RWPE1 (cell line): ENCODE data around the gene SERPINB8.

Source experiments
- CTCF ChIA-PET: fragments of 350-600 bp; sonication (Branson Sonifier 250); formaldehyde crosslinking; extraction: SDS; loops from one replicate; lab custom pipeline; 2021; lab: Yijun Ruan, JAX
- POLR2A ChIA-PET: fragments of 400-600 bp; formaldehyde crosslinking; extraction: SDS; loops from one replicate; lab custom pipeline; 2020; ENCODE audit warnings: antibody characterized with exemption; ENCODE audit not compliant: low non-redundant PET; lab: Yijun Ruan, JAX
- DNase-seq: peaks from one replicate; pipeline ENCODE4 v3.0.0; 2012; ENCODE audit warnings: low spot score
- H3K27ac ChIP-seq: fragments of 450-650 bp; 2 replicates; pipeline ENCODE4 v1.5.1; 2017
- TF ChIP-seq, protein P1 (sequence below): fragments of 450-650 bp; conservative IDR thresholded peaks from 2 replicates; pipeline ENCODE4 v1.5.1; 2017; ENCODE audit warnings: low read depth, mild to moderate bottlenecking

Gene SERPINB8

DNA sequence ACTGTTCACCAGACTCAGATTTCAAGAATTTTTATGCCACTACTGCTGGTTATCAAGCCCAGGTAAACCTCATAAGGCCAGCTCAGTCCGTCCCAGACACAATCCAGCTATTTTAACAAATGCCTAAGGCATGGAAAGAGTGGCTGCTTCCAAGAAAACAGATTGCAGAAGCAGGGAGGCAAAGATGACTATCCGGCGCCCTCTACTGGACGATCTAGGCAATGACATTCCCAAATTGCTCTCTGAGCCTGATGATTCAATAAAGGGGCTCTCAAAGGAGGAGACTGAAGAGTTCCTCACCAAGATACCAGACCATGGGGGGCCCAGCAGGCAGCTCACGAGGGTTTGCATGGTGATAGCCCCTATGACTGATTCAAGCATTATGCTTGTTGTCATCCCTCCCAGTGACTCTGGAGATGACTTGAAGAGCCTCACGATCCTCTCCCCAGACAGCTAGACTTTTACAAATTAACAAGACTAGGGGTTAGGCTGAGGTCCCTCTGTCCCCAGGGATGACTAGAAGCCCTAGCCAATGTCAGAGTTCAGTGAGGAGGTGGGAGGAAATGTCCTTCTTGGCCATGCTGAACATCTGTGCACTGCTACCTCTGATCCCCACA, 25.0 kb downstream of the SERPINB8 start:
- TF ChIP-seq, protein P1, sequence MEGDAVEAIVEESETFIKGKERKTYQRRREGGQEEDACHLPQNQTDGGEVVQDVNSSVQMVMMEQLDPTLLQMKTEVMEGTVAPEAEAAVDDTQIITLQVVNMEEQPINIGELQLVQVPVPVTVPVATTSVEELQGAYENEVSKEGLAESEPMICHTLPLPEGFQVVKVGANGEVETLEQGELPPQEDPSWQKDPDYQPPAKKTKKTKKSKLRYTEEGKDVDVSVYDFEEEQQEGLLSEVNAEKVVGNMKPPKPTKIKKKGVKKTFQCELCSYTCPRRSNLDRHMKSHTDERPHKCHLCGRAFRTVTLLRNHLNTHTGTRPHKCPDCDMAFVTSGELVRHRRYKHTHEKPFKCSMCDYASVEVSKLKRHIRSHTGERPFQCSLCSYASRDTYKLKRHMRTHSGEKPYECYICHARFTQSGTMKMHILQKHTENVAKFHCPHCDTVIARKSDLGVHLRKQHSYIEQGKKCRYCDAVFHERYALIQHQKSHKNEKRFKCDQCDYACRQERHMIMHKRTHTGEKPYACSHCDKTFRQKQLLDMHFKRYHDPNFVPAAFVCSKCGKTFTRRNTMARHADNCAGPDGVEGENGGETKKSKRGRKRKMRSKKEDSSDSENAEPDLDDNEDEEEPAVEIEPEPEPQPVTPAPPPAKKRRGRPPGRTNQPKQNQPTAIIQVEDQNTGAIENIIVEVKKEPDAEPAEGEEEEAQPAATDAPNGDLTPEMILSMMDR = peak; percentile 83
- ChIA-PET POLR2A (no interaction called here), CTCF (interaction anchor here (0.6 to 1.2 kb wide), 4 partner anchors 17 to 1525 kb away, joined by 3 to 4 read pairs (median 3); partner anchors contain the start of gene HMSD)
- DNase-seq = peak; percentile 39
- no peak overlapping the region for H3K27ac ChIP-seq

DNA sequence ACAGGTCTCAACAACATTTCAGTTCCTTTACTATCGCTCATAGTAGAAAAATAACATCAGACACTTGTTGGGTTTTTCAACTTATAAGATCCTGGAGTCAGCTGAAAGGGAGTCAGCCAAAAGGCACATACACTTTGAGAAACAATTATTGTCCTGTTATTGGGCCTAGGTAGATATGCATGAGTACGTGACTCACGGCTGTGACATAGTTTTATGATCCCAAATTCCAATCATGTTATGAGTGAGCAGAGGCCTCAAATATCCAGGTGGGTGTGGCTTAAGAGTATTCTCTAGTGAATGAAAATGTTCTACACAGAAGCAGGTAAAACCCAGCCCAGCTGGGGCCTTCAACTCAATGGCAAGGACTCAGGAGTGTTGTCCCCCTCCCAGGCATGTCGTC, 27.2 kb downstream of the SERPINB8 start:
- peak; percentile 30 for DNase-seq
- ChIA-PET POLR2A (no interaction called here), CTCF (interaction anchor here (0.5 kb wide), 1 partner anchor 21 kb away, joined by 3 read pairs; no protein-coding TSS in a partner anchor)
- no peak overlapping the region for H3K27ac ChIP-seq
- TF ChIP-seq, protein P1 = no peak

DNA sequence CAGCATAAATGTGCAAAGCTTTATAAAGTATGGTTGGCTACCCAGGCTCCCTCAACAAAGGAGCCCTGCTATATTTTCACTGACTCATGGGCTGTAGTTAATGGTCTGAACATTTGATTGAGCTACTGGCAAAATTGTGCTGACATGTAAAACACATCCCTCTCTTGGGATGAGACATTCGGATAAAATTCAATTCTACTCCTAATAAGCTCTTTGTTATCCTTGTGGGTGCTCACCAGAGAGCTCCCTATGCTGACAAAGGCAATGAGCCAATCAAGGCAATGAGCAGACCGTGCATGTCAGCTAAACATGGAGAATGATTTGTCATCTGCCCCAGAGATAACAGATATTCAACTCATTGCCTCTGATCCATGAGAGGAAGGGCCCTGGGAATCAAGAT, 27.7 kb downstream of the SERPINB8 start:
- DNase-seq = no peak
- H3K27ac ChIP-seq = no peak overlapping the region
- POLR2A ChIA-PET = no interaction called here
- TF ChIP-seq, protein P1 = no peak
- CTCF ChIA-PET = no interaction called here

DNA sequence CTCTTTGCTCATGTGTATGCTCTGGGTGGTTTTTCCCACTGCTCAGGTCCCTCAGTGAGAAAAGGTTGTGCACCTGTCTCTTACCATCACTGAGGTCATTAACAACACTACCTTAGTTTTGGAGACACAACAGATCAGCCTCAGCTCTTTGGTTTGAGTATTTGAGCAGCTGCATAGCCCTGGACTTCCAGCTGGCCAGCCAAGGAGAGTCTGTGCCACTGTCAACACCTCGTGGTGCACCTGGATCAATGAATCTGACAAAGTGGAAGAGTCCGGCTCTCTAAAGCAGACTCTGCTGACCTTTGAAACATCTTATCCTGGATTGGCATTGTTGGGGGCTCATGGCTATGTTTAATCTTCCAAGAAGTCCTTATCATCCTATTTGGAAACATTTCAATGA, 30.0 kb downstream of the SERPINB8 start:
- ChIA-PET CTCF (no interaction called here), POLR2A (no interaction called here)
- no peak for DNase-seq
- H3K27ac ChIP-seq = no peak overlapping the region
- TF ChIP-seq, protein P1 = no peak

DNA sequence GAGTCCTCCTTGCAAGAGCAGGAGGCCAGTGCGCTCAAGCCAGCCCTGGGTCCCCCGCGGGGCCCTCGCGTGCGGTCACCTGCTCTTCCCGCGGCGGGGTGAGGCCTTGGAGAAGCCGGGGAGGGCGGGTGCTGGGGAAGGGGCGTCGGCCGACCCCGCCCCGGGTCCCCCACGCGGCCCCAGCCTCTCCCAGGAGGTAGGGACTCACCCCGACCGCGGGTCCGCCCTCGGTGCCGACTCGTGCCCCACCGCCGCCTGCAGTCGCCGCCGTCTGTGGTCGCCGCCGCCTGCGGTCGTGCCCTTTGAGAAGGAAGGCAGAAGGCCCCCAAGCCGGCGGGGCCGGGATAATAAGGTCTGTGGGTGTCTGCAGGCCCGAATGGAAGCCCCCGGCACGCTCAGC, 32.7 kb downstream of the SERPINB8 start:
- DNase-seq = no peak
- CTCF ChIA-PET = no interaction called here
- POLR2A ChIA-PET = no interaction called here
- TF ChIP-seq, protein P1 = no peak
- H3K27ac ChIP-seq = no peak overlapping the region

DNA sequence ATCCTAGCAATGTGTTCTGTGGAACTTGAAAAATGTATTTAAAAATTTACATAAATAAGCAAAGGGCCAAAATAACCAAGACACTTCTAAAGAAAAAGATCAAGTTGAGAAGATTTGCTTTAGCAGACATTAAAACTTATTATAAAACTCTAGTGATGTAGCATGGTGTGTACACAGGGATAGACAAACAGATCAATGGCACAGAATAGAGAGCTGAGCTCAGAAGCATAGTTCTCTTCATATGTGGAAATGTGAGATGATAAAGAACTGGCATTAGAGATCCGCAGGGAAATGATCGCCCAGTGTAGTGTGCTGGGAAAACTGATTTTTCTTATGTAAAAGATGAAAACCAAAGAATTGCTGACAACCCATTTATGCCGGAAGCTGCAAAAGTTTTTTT, 39.4 kb downstream of the SERPINB8 start:
- no peak for DNase-seq
- ChIA-PET POLR2A (no interaction called here), CTCF (no interaction called here)
- H3K27ac ChIP-seq = no peak overlapping the region
- TF ChIP-seq, protein P1 = no peak
